GM12878 (cell line): ENCODE data around the gene CGA. TPM values are rescaled to one million over a fixed set of nuclear protein-coding genes. Genes with fewer than 3 reads are reported as not detected.

ENCODE experiments used
- BCL11A ChIP-seq: IDR thresholded peaks from 2 replicates; pipeline ENCODE4 v1.6.1; 2011; ENCODE audit warnings: low read depth, low read length
- CEBPB ChIP-seq, 2 experiments: fragments of 150-350 bp in 1 of 2; IDR thresholded peaks; 2 replicates each; pipeline ENCODE4 v1.6.1; 2012 to 2014; ENCODE audit warnings: low read depth in 2 of 2, low read length in 2 of 2, borderline replicate concordance in 1 of 2, inconsistent platforms in 1 of 2
- CEBPZ ChIP-seq: fragments of 150-350 bp; IDR thresholded peaks from 2 replicates; pipeline ENCODE4 v1.6.1; 2016; ENCODE audit warnings: low read depth, low read length
- HDAC6 ChIP-seq: fragments of 200-600 bp; sonication (generic); IDR thresholded peaks from one replicate; pipeline ENCODE4 v1.8.0; 2017; ENCODE audit warnings: antibody characterized with exemption; ENCODE audit not compliant: unreplicated experiment
- NFIC ChIP-seq: IDR thresholded peaks from 2 replicates; pipeline ENCODE4 v1.6.1; 2012; ENCODE audit warnings: low read depth, mild to moderate bottlenecking, inconsistent platforms, low read length, moderate library complexity
- NFYA ChIP-seq: IDR thresholded peaks from 2 replicates; pipeline ENCODE4 v1.6.1; 2011; ENCODE audit warnings: low read depth, mild to moderate bottlenecking, low read length, improper control_type of control experiment, borderline replicate concordance
- PBX3 ChIP-seq: IDR thresholded peaks from 2 replicates; pipeline ENCODE4 v1.6.1; 2011; ENCODE audit warnings: mild to moderate bottlenecking, low read depth, low read length, moderate library complexity; ENCODE audit not compliant: insufficient replicate concordance
- TCF7 ChIP-seq: IDR thresholded peaks from 2 replicates; pipeline ENCODE4 v1.6.1; 2014; ENCODE audit warnings: antibody characterized with exemption, borderline replicate concordance
- ZNF384 ChIP-seq: IDR thresholded peaks from 2 replicates; pipeline ENCODE4 v1.6.1; 2012; ENCODE audit warnings: low read depth, mild to moderate bottlenecking, low read length, improper control_type of control experiment, borderline replicate concordance
- polyA plus RNA-seq, 11 experiments: library from polyadenylated mRNA; depleted of rRNA in 4 of 11; unstranded in 6 of 11; stranded (reverse) in 5 of 11; fragments of >200 nt; fragmentation: Nextera tagmentation in 4 of 11; fragmentation: Illumina TruSeq in 1 of 11; extraction: Ambion mirVana in 4 of 11; extraction: Trizol in 1 of 11; gene quantifications; 1 replicate in 1 of 11; 2 replicates in 10 of 11; pipeline versions ENCODE4 v1.2.1 to v1.2.3, GENCODE V29; 2011 to 2016; ENCODE audit warnings: inconsistent platforms in 2 of 11, missing spikeins in 2 of 11, low read depth in 1 of 11
- total RNA-seq, 4 experiments: library from RNA; depleted of rRNA in 3 of 4; stranded (reverse); fragments of >200 nt in 3 of 4; fragmentation: Illumina TruSeq in 1 of 4; extraction: Trizol in 1 of 4; gene quantifications; 2 replicates each; pipeline versions ENCODE4 v1.2.1 to v1.2.3, GENCODE V29; 2013 to 2021

The CGA gene
- total and polyA plus RNA-seq, 10 of the 15 experiments (the other 5 are each of a cell fraction or from before 2014, with no cell fraction given), result 0.10 to 0.27 (median 0.12) TPM; not detected in 6

- TF ChIP-seq CEBPB (IDR thresholded peaks at IDR 0.05; ENCODE audit: borderline replicate concordance in 1 of 2, low read depth in 2 of 2, low read length in 2 of 2) (peak in 1 of 2 experiments; percentile 43; a peak in 1 of 4 replicates), CEBPZ (no peak), TCF7 (peak; percentile 27; the same call in 1 of the 2 replicates), HDAC6 (no peak), NFIC (peak; percentile 93), BCL11A (peak; percentile 45; the same call in 1 of the 2 replicates), ZNF384 (peak; percentile 74; the same call in 1 of the 2 replicates), PBX3 (no peak), NFYA (no peak)
These were observed 6.8 kb downstream of the CGA start (continued) for GRCh38 chr6:87088076-87088475.
